SK-N-SH (cell line): ENCODE measurements around the gene KRTAP2-4. TPM values are rescaled to one million over a fixed set of nuclear protein-coding genes. Genes with fewer than 3 reads are reported as not detected.
"Not testable (repeated sequence)": the region's sequence is repeated elsewhere in the genome, so short reads cannot be mapped to it uniquely, and the experiment has no call there.

Experiments
- CTCF ChIA-PET: fragments of 300-600, 350-600 bp; formaldehyde crosslinking; extraction: SDS; loops from one replicate; lab custom pipeline; 2021; lab: Yijun Ruan, JAX
- POLR2A ChIA-PET: fragments of 350-600 bp; sonication (Branson Sonifier 250); formaldehyde crosslinking; extraction: SDS; loops from one replicate; lab custom pipeline; 2020; ENCODE audit warnings: antibody characterized with exemption, inconsistent platforms; lab: Yijun Ruan, JAX
- DNase-seq: peaks from one replicate; pipeline ENCODE4 v3.0.0; 2012
- H2AFZ ChIP-seq: fragments of 200-600 bp; sonication (generic); 2 replicates; pipeline ENCODE4 v1.8.1; 2016; ENCODE audit warnings: antibody characterized with exemption, mild to moderate bottlenecking, low read depth
- H3F3A ChIP-seq: fragments of 200-600 bp; sonication (generic); replicated peaks from 2 replicates; pipeline ENCODE3; 2016; ENCODE audit warnings: antibody characterized with exemption, mild to moderate bottlenecking; ENCODE audit not compliant: insufficient read depth
- H3K27ac ChIP-seq, 2 experiments: fragments of 200-500 bp in 1 of 2; fragments of 200-600 bp in 1 of 2; sonication (Bioruptor generic) in 1 of 2; sonication (generic), shearing (Covaris generic) in 1 of 2; 2 replicates each; pipeline versions ENCODE4 v1.5.1 to v1.6.1; 2014 to 2016; ENCODE audit warnings: low read depth in 2 of 2, inconsistent platforms in 1 of 2, low read length in 1 of 2, mild to moderate bottlenecking in 1 of 2, mixed read lengths in 1 of 2
- H3K27me3 ChIP-seq: fragments of 200-600 bp; sonication (generic), shearing (Covaris generic); 2 replicates; pipeline ENCODE4 v1.6.1; 2016; ENCODE audit warnings: mixed run types; ENCODE audit not compliant: insufficient read depth
- H3K36me3 ChIP-seq, 2 experiments: fragments of 200-500 bp in 1 of 2; fragments of 200-600 bp in 1 of 2; sonication (Bioruptor generic) in 1 of 2; sonication (generic) in 1 of 2; replicated peaks in 1 of 2; 2 replicates each; pipeline versions ENCODE3 to v1.5.1; 2014 to 2016; ENCODE audit warnings: low read length in 1 of 2, mild to moderate bottlenecking in 1 of 2; ENCODE audit not compliant: insufficient read depth in 2 of 2, control insufficient read depth in 1 of 2
- H3K4me1 ChIP-seq, 2 experiments: fragments of 200-500 bp in 1 of 2; fragments of 200-600 bp in 1 of 2; sonication (Bioruptor generic) in 1 of 2; sonication (generic), shearing (Covaris generic) in 1 of 2; 2 replicates each; pipeline versions ENCODE4 v1.5.1 to v1.6.1; 2014 to 2016; ENCODE audit warnings: low read depth in 1 of 2, low read length in 1 of 2, mixed run types in 1 of 2; ENCODE audit not compliant: insufficient read depth in 2 of 2, control insufficient read depth in 1 of 2
- H3K4me2 ChIP-seq: fragments of 200-600 bp; sonication (generic), shearing (Covaris generic); 2 replicates; pipeline ENCODE4 v1.6.1; 2017; ENCODE audit warnings: mixed run types
- H3K4me3 ChIP-seq, 2 experiments: fragments of 200-500 bp in 1 of 2; fragments of 200-600 bp in 1 of 2; sonication (Bioruptor generic) in 1 of 2; sonication (generic), shearing (Covaris generic) in 1 of 2; 2 replicates each; pipeline versions ENCODE4 v1.5.1 to v1.8.1; 2014 to 2016; ENCODE audit warnings: low read depth in 2 of 2, inconsistent platforms in 1 of 2, low read length in 1 of 2, mild to moderate bottlenecking in 1 of 2, mixed read lengths in 1 of 2, moderate library complexity in 1 of 2
- H3K79me2 ChIP-seq: fragments of 200-600 bp; sonication (generic); 2 replicates; pipeline ENCODE4 v1.8.1; 2017; ENCODE audit warnings: mild to moderate bottlenecking; ENCODE audit not compliant: insufficient read depth
- H3K9ac ChIP-seq: fragments of 200-600 bp; sonication (generic); 2 replicates; pipeline ENCODE4 v1.6.1; 2017; ENCODE audit warnings: mixed run types
- H3K9me2 ChIP-seq: fragments of 200-600 bp; sonication (generic); 2 replicates; pipeline ENCODE4 v1.6.1; 2017; ENCODE audit warnings: mixed run types
- H3K9me3 ChIP-seq: fragments of 200-600 bp; sonication (generic); 2 replicates; pipeline ENCODE4 v1.6.1; 2017; ENCODE audit warnings: mixed run types, mild to moderate bottlenecking, moderate library complexity
- H4K20me1 ChIP-seq: fragments of 200-600 bp; sonication (generic); 2 replicates; pipeline ENCODE4 v1.6.1; 2017; ENCODE audit warnings: mild to moderate bottlenecking, mixed run types; ENCODE audit not compliant: insufficient read depth
- CHD2 ChIP-seq: fragments of 150-350 bp; IDR thresholded peaks from 2 replicates; pipeline ENCODE4 v1.6.1; 2018; ENCODE audit warnings: low read length; ENCODE audit not compliant: partially characterized antibody
- ELF1 ChIP-seq: IDR thresholded peaks from 2 replicates; pipeline ENCODE4 v1.4.0; 2012
- EZH2phosphoT487 ChIP-seq: fragments of 200-600 bp; sonication (generic); IDR thresholded peaks from 2 replicates; pipeline ENCODE4 v1.6.1; 2017; ENCODE audit warnings: low read depth, mixed run types, mild to moderate bottlenecking, antibody characterized with exemption, moderate library complexity, borderline replicate concordance
- GABPA ChIP-seq: IDR thresholded peaks from 2 replicates; pipeline ENCODE4 v1.4.0; 2012; ENCODE audit warnings: low read depth, mild to moderate bottlenecking
- GATA2 ChIP-seq: sonication (generic); formaldehyde crosslinking; IDR thresholded peaks from 2 replicates; pipeline ENCODE4 v1.5.0; 2020; ENCODE audit warnings: mild to moderate bottlenecking, missing genetic modification reagents
- JUND ChIP-seq: IDR thresholded peaks from 2 replicates; pipeline ENCODE4 v1.4.0; 2012
- MEF2A ChIP-seq: IDR thresholded peaks from 2 replicates; pipeline ENCODE4 v1.4.0; 2012; ENCODE audit warnings: low read depth, borderline replicate concordance
- NRF1 ChIP-seq: IDR thresholded peaks from 2 replicates; pipeline ENCODE4 v1.6.1; 2012; ENCODE audit warnings: low read depth, mild to moderate bottlenecking, low read length
- POLR2AphosphoS5 ChIP-seq: IDR thresholded peaks from 2 replicates; pipeline ENCODE4 v1.6.1; 2012; ENCODE audit warnings: low read depth, low read length
- RFX5 ChIP-seq: IDR thresholded peaks from 2 replicates; pipeline ENCODE4 v1.6.1; 2012; ENCODE audit warnings: mild to moderate bottlenecking, improper control_type of control experiment, low read length
- RXRA ChIP-seq: IDR thresholded peaks from 2 replicates; pipeline ENCODE4 v1.4.0; 2012; ENCODE audit warnings: low read depth, mild to moderate bottlenecking, borderline replicate concordance
- SIN3A ChIP-seq: IDR thresholded peaks from 2 replicates; pipeline ENCODE4 v1.6.1; 2012; ENCODE audit warnings: low read depth, mild to moderate bottlenecking, low read length, moderate library complexity, borderline replicate concordance
- TAF1 ChIP-seq: IDR thresholded peaks from 2 replicates; pipeline ENCODE4 v1.6.1; 2012; ENCODE audit warnings: low read depth, mild to moderate bottlenecking, low read length, moderate library complexity, borderline replicate concordance
- TCF12 ChIP-seq: IDR thresholded peaks from 2 replicates; pipeline ENCODE4 v1.4.0; 2012
- YY1 ChIP-seq: IDR thresholded peaks from 2 replicates; pipeline ENCODE4 v1.4.0; 2012; ENCODE audit warnings: low read depth, mild to moderate bottlenecking
- WGBS: methylation state at CpG from one replicate; pipeline ENCODE4 v1.1.6; 2017; ENCODE audit warnings: low lambda C conversion rate; 5-methylcytosine and 5-hydroxymethylcytosine counted together
- polyA plus RNA-seq, 3 experiments: library from polyadenylated mRNA; depleted of rRNA; stranded (reverse); fragments of >200 nt; gene quantifications; 2 replicates each; pipeline ENCODE4 v1.2.3, GENCODE V29; 2012
- TF ChIP-seq, protein P1 (sequence below): fragments of 200-600 bp; sonication (generic); IDR thresholded peaks from 2 replicates; pipeline ENCODE4 v1.6.1; 2017; ENCODE audit warnings: antibody characterized with exemption, mild to moderate bottlenecking, moderate library complexity
- TF ChIP-seq, protein P2 (sequence below): fragments of 150-350 bp; IDR thresholded peaks from 2 replicates; pipeline ENCODE4 v1.6.1; 2016; ENCODE audit warnings: mild to moderate bottlenecking, low read depth, low read length
- TF ChIP-seq, protein P3 (sequence below): IDR thresholded peaks from 2 replicates; pipeline ENCODE4 v1.6.1; 2012; ENCODE audit warnings: mild to moderate bottlenecking, low read depth, low read length, moderate library complexity

KRTAP2-4 gene
- polyA plus RNA-seq, 1 of the 3 experiments (the other 2 are of a cell fraction), result not detected

DNA sequence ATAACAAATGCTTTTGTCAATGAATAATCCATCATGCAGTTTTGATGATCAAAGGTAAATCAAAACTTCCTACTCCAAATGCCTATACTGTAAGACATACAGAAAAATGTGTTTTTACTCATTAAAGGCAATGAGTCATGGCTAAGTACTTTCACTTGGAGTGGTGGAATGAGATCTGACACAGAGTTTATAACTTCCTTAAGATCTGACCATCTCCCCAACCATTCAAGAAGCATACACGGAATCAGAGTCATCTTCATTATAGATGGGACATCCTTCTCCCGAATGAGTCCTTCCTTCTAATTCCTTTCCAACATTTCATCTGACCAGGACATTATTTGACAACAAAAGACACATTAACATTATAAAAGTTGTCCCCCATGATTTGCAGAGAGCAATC lies 17.7 kb upstream of the KRTAP2-4 start:
- H3K4me3 ChIP-seq, H3K4me2 ChIP-seq, CTCF ChIA-PET, H3K9ac ChIP-seq, H2AFZ ChIP-seq, H3K4me1 ChIP-seq, DNase-seq, H3K36me3 ChIP-seq, H3K9me3 ChIP-seq, H3F3A ChIP-seq, H3K27ac ChIP-seq, H3K9me2 ChIP-seq, H4K20me1 ChIP-seq, H3K79me2 ChIP-seq, H3K27me3 ChIP-seq, POLR2A ChIA-PET: not testable (repeated sequence)
- WGBS, result 0% methylated on average over 2 of the region's 2 CpGs

DNA sequence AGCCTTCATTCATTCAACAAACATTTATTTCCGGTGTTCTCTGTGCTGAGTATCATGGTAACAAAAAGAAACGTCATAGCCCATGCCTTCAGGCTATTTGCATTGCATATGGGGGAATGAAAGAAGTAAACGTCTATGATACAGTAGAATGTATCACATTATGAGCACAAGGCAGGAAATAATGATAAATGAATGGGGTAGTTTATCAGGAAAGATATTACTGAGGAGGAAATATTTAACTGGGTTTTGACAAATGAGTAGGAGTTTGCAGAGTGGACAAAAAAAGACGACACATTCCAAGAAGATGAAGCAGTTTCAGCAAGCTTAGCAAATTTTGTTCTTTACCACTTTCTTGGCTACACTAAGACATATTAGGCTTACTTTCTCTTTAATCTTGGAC lies 16.9 kb upstream of the KRTAP2-4 start:
- Histone ChIP-seq H3K9me3 (no peaks in the 10 kb centered on the region), H3F3A (no peaks in the 10 kb centered on the region), H3K27me3 (no peaks in the 10 kb centered on the region), H4K20me1 (no peaks in the 10 kb centered on the region), H3K79me2 (no peaks in the 10 kb centered on the region), H3K4me1 (no peaks in the 10 kb centered on the region)
- 9% methylated on average over 4 of the region's 4 CpGs for WGBS
- TF ChIP-seq EZH2phosphoT487 (no peak), GABPA (no peak), TCF12 (no peak), ELF1 (no peak), SIN3A (no peak), MEF2A (no peak), TAF1 (no peak), POLR2AphosphoS5 (no peak), YY1 (no peak)
- TF ChIP-seq, protein P1, sequence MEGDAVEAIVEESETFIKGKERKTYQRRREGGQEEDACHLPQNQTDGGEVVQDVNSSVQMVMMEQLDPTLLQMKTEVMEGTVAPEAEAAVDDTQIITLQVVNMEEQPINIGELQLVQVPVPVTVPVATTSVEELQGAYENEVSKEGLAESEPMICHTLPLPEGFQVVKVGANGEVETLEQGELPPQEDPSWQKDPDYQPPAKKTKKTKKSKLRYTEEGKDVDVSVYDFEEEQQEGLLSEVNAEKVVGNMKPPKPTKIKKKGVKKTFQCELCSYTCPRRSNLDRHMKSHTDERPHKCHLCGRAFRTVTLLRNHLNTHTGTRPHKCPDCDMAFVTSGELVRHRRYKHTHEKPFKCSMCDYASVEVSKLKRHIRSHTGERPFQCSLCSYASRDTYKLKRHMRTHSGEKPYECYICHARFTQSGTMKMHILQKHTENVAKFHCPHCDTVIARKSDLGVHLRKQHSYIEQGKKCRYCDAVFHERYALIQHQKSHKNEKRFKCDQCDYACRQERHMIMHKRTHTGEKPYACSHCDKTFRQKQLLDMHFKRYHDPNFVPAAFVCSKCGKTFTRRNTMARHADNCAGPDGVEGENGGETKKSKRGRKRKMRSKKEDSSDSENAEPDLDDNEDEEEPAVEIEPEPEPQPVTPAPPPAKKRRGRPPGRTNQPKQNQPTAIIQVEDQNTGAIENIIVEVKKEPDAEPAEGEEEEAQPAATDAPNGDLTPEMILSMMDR, result no peak
- TF ChIP-seq, all 33 proteins: peak for 0
- ChIA-PET CTCF (interaction anchor here (0.7 kb wide), 1 partner anchor 73 kb away, joined by 3 read pairs; no protein-coding TSS in a partner anchor), POLR2A (no interaction called here)
- Histone ChIP-seq H3K9ac (no peak overlapping the region), H3K4me2 (no peak overlapping the region), H3K36me3 (no peaks in the 10 kb centered on the region), H3K27ac (no peak overlapping the region), H3K9me2 (no peaks in the 10 kb centered on the region), H2AFZ (no peak overlapping the region), H3K4me3 (no peak overlapping the region)
- no peak for DNase-seq

DNA sequence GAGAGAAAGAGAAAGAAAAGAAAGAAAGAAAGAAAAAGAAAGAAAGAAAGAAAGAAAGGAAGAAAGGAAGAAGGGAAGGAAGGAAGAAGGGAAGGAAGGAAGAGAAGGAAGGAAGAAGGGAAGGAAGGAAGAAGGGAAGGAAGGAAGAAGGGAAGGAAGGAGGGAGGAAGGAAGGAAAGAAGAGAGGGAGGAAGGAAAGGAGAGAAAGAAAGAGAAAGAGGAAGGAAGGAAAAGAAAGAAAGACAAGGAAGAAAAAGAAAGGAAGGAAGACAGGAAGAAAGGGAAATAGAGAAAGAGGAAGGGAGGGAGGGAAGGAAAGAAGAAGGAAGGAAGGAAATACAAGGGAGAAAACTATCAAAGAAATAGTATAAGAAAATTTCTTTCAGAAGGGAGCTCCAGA lies 11.1 kb upstream of the KRTAP2-4 start:
- Histone ChIP-seq H3K4me3 (no peak overlapping the region), H3K4me1 (no peaks in the 10 kb centered on the region), H3K27me3 (no peaks in the 10 kb centered on the region), H3K9ac (no peak overlapping the region), H3K9me3 (no peaks in the 10 kb centered on the region), H3K9me2 (no peaks in the 10 kb centered on the region; the same call in 1 of the 2 replicates), H3F3A (no peaks in the 10 kb centered on the region), H4K20me1 (no peaks in the 10 kb centered on the region), H3K36me3 (no peaks in the 10 kb centered on the region), H3K27ac (no peak overlapping the region), H3K79me2 (no peaks in the 10 kb centered on the region), H2AFZ (no peak overlapping the region), H3K4me2 (no peak overlapping the region)
- CTCF ChIA-PET, result no interaction called here
- DNase-seq, result no peak
- POLR2A ChIA-PET, result no interaction called here
- no peak for TF ChIP-seq TAF1
- TF ChIP-seq GATA2 (CRISPR knock-in tag), result no peak
- TF ChIP-seq RXRA, result no peak
- TF ChIP-seq SIN3A, result no peak
- TF ChIP-seq, protein P2, sequence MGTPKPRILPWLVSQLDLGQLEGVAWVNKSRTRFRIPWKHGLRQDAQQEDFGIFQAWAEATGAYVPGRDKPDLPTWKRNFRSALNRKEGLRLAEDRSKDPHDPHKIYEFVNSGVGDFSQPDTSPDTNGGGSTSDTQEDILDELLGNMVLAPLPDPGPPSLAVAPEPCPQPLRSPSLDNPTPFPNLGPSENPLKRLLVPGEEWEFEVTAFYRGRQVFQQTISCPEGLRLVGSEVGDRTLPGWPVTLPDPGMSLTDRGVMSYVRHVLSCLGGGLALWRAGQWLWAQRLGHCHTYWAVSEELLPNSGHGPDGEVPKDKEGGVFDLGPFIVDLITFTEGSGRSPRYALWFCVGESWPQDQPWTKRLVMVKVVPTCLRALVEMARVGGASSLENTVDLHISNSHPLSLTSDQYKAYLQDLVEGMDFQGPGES, result no peak
- TF ChIP-seq JUND, result no peak
- no peak for TF ChIP-seq RFX5
- TF ChIP-seq CHD2, result no peak
- TF ChIP-seq, protein P3, sequence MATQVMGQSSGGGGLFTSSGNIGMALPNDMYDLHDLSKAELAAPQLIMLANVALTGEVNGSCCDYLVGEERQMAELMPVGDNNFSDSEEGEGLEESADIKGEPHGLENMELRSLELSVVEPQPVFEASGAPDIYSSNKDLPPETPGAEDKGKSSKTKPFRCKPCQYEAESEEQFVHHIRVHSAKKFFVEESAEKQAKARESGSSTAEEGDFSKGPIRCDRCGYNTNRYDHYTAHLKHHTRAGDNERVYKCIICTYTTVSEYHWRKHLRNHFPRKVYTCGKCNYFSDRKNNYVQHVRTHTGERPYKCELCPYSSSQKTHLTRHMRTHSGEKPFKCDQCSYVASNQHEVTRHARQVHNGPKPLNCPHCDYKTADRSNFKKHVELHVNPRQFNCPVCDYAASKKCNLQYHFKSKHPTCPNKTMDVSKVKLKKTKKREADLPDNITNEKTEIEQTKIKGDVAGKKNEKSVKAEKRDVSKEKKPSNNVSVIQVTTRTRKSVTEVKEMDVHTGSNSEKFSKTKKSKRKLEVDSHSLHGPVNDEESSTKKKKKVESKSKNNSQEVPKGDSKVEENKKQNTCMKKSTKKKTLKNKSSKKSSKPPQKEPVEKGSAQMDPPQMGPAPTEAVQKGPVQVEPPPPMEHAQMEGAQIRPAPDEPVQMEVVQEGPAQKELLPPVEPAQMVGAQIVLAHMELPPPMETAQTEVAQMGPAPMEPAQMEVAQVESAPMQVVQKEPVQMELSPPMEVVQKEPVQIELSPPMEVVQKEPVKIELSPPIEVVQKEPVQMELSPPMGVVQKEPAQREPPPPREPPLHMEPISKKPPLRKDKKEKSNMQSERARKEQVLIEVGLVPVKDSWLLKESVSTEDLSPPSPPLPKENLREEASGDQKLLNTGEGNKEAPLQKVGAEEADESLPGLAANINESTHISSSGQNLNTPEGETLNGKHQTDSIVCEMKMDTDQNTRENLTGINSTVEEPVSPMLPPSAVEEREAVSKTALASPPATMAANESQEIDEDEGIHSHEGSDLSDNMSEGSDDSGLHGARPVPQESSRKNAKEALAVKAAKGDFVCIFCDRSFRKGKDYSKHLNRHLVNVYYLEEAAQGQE, result no peak
- no peak for TF ChIP-seq POLR2AphosphoS5
- TF ChIP-seq EZH2phosphoT487, result no peak
- TF ChIP-seq TCF12, result no peak
- no peak for TF ChIP-seq NRF1
